Keratinocyte (primary cell): ENCODE results near the gene LRRTM3. TPM values are rescaled to one million over a fixed set of nuclear protein-coding genes. Genes with fewer than 3 reads are reported as not detected.

Experiments used
- DNase-seq: peaks from one replicate; pipeline ENCODE4 v3.0.0-alpha.2; 2011; ENCODE audit warnings: low read depth, missing footprints, low spot score
- FAIRE-seq: peaks from 2 replicates; lab custom pipeline; 2011; peaks lifted over from hg19 to GRCh38; lab: Jason Lieb, UNC
- H2AFZ ChIP-seq: 2 replicates; pipeline ENCODE4 v1.6.0; 2012; ENCODE audit warnings: low read length, control low read depth, inconsistent platforms; ENCODE audit not compliant: control insufficient read depth
- H3K27ac ChIP-seq: 2 replicates; pipeline ENCODE4 v1.5.1; 2011; ENCODE audit warnings: low read length; ENCODE audit not compliant: control insufficient read depth, insufficient read depth
- H3K27me3 ChIP-seq: 3 replicates; pipeline ENCODE4 v1.6.0; 2011; ENCODE audit warnings: low read length; ENCODE audit not compliant: control insufficient read depth, insufficient read depth; ENCODE audit errors: extremely low read depth
- H3K36me3 ChIP-seq, 2 experiments: 2 replicates in 1 of 2; 3 replicates in 1 of 2; pipeline ENCODE4 v1.5.1; 2011; ENCODE audit warnings: low read length in 2 of 2, mild to moderate bottlenecking in 1 of 2; ENCODE audit not compliant: control insufficient read depth in 2 of 2, insufficient read depth in 2 of 2; ENCODE audit errors: extremely low read depth in 1 of 2
- H3K4me1 ChIP-seq: 3 replicates; pipeline ENCODE4 v1.5.1; 2011; ENCODE audit warnings: low read length; ENCODE audit not compliant: control insufficient read depth, insufficient read depth; ENCODE audit errors: extremely low read depth
- H3K4me2 ChIP-seq: 3 replicates; pipeline ENCODE4 v1.6.0; 2011; ENCODE audit warnings: low read depth, low read length; ENCODE audit not compliant: control insufficient read depth, insufficient read depth; ENCODE audit errors: extremely low read depth
- H3K4me3 ChIP-seq, 3 experiments: fragments of 200-600 bp in 1 of 3; sonication (generic) in 1 of 3; 2 replicates in 2 of 3; 3 replicates in 1 of 3; pipeline ENCODE4 v1.5.1; 2011 to 2016; ENCODE audit warnings: low read length in 3 of 3, mild to moderate bottlenecking in 3 of 3, control low read depth in 2 of 3, inconsistent platforms in 1 of 3, low read depth in 1 of 3, mixed read lengths in 1 of 3, mixed run types in 1 of 3, moderate library complexity in 1 of 3; ENCODE audit not compliant: control insufficient read depth in 2 of 3, insufficient read depth in 2 of 3; ENCODE audit errors: extremely low read depth in 1 of 3
- H3K79me2 ChIP-seq: 2 replicates; pipeline ENCODE4 v1.6.0; 2012; ENCODE audit warnings: low read length; ENCODE audit not compliant: control insufficient read depth, insufficient read depth
- H3K9ac ChIP-seq: 3 replicates; pipeline ENCODE4 v1.6.0; 2011; ENCODE audit warnings: low read length; ENCODE audit not compliant: control insufficient read depth, insufficient read depth; ENCODE audit errors: extremely low read depth
- H3K9me1 ChIP-seq: 3 replicates; pipeline ENCODE4 v1.6.0; 2011; ENCODE audit warnings: low read length; ENCODE audit not compliant: control insufficient read depth, insufficient read depth; ENCODE audit errors: extremely low read depth
- H3K9me3 ChIP-seq: 2 replicates; pipeline ENCODE4 v1.5.1; 2012; ENCODE audit warnings: low read depth, low read length; ENCODE audit not compliant: control insufficient read depth
- H4K20me1 ChIP-seq: 3 replicates; pipeline ENCODE4 v1.6.0; 2011; ENCODE audit warnings: low read length; ENCODE audit not compliant: control insufficient read depth, insufficient read depth; ENCODE audit errors: extremely low read depth
- CTCF ChIP-seq, 3 experiments: IDR thresholded peaks in 1 of 3; conservative IDR thresholded peaks in 1 of 3; optimal IDR thresholded peaks in 1 of 3; 2 replicates in 2 of 3; 3 replicates in 1 of 3; pipeline versions ENCODE3 to v1.5.1; 2011; ENCODE audit warnings: low read length in 3 of 3, mild to moderate bottlenecking in 3 of 3, moderate library complexity in 2 of 3, control low read depth in 1 of 3, inconsistent platforms in 1 of 3; ENCODE audit not compliant: insufficient read depth in 2 of 3; ENCODE audit errors: extremely low read depth in 1 of 3
- EZH2 ChIP-seq: IDR thresholded peaks from one replicate; pipeline ENCODE4 v1.6.1; 2012; ENCODE audit warnings: inconsistent platforms, mild to moderate bottlenecking, low read length, moderate library complexity
- dilution Hi-C: fragments of 300-500 bp; cut with MboI; formaldehyde crosslinking; loops from one replicate; pipeline ENCODE4 v1.7.0; 2020; ENCODE audit warnings: low sequenced_read_pairs; ENCODE audit not compliant: extremely low pct_ligation_motif_present
- polyA plus RNA-seq, 5 experiments: library from polyadenylated mRNA; depleted of rRNA in 3 of 5; stranded (reverse) in 3 of 5; stranded (forward) in 1 of 5; unstranded in 1 of 5; fragments of >200 nt; gene quantifications; 1 replicate in 1 of 5; 2 replicates in 3 of 5; 3 replicates in 1 of 5; pipeline versions ENCODE4 v1.2.1 to v1.2.3, GENCODE V29; 2011 to 2012; ENCODE audit warnings: missing spikeins in 2 of 5, low read depth in 1 of 5, low replicate concordance in 1 of 5

LRRTM3 gene
- polyA plus RNA-seq, 1 donor (not counting 4 experiments of a cell fraction or from before 2014, with no cell fraction given): not detected

DNA sequence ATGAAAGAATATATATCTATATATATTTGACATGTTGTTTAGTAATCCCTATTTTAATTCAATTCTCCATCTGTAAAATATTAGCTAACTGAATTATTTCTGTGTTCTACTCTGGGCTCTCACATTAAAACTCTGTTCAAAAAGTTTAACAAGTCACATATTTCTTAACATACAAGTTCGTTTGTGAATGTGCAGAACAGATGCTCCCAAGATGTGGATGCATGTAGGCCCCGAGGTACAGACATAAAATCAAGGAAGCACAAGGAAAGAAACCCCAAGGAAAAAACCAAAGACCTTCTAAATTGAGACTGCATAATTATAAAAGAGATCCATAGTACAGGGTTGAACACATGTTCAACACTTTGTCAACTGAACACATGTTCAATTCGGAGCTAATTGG lies 175.1 kb downstream of the LRRTM3 start:
- Histone ChIP-seq H2AFZ (no peak overlapping the region), H3K4me3 (no peak overlapping the region), H3K4me1 (no peaks in the 10 kb centered on the region), H3K4me2 (no peak overlapping the region), H3K9me1 (no peaks in the 10 kb centered on the region), H3K9ac (no peak overlapping the region), H3K27ac (no peak overlapping the region), H3K79me2 (no peaks in the 10 kb centered on the region), H3K9me3 (no peaks in the 10 kb centered on the region), H4K20me1 (no peaks in the 10 kb centered on the region), H3K27me3 (no peaks in the 10 kb centered on the region), H3K36me3 (no peaks in the 10 kb centered on the region)
- TF ChIP-seq EZH2 (no peak), CTCF (optimal IDR thresholded peaks at IDR 0.05 in 1 of 3, IDR thresholded peaks at IDR 0.05 in 1 of 3, conservative IDR thresholded peaks at IDR 0.05 in 1 of 3; ENCODE audit: extremely low read depth in 1 of 3, insufficient read depth in 2 of 3, low read length in 3 of 3) (no peak)
- FAIRE-seq: no peak
- dilution Hi-C loops: no loop called here
- DNase-seq: no peak

GRCh38 chr10:67107670-67108069 lies 181.8 kb downstream of the LRRTM3 start:
- FAIRE-seq: no peak
- Histone ChIP-seq H3K36me3 (no peaks in the 10 kb centered on the region), H4K20me1 (no peaks in the 10 kb centered on the region), H2AFZ (no peak overlapping the region), H3K4me1 (no peaks in the 10 kb centered on the region), H3K4me3 (no peak overlapping the region), H3K27ac (no peak overlapping the region), H3K9me3 (no peaks in the 10 kb centered on the region), H3K9me1 (no peaks in the 10 kb centered on the region), H3K4me2 (no peak overlapping the region), H3K79me2 (no peaks in the 10 kb centered on the region), H3K27me3 (no peaks in the 10 kb centered on the region), H3K9ac (no peak overlapping the region)
- no peak for DNase-seq
- no peak for TF ChIP-seq EZH2
- TF ChIP-seq CTCF (optimal IDR thresholded peaks at IDR 0.05 in 1 of 3, IDR thresholded peaks at IDR 0.05 in 1 of 3, conservative IDR thresholded peaks at IDR 0.05 in 1 of 3; ENCODE audit: extremely low read depth in 1 of 3, insufficient read depth in 2 of 3, low read length in 3 of 3): no peak
- dilution Hi-C loops: no loop called here
